Mammary epithelial cell (primary cell): ENCODE data around the gene THRB.

Experiments
- EZH2 ChIP-seq: IDR thresholded peaks from 2 replicates; pipeline ENCODE4 v1.6.1; 2012; ENCODE audit warnings: low read length, inconsistent platforms, borderline replicate concordance
- TF ChIP-seq, protein P1 (sequence below), 2 donors: IDR thresholded peaks in 1 of 2; conservative IDR thresholded peaks in 1 of 2; 2 replicates each; pipeline ENCODE4 v1.5.1; 2011 to 2012; ENCODE audit warnings: inconsistent platforms in 2 of 2, low read length in 2 of 2, mild to moderate bottlenecking in 2 of 2, control low read depth in 1 of 2, low read depth in 1 of 2; ENCODE audit not compliant: insufficient read depth in 1 of 2; ENCODE audit errors: extremely low read depth in 1 of 2

DNA sequence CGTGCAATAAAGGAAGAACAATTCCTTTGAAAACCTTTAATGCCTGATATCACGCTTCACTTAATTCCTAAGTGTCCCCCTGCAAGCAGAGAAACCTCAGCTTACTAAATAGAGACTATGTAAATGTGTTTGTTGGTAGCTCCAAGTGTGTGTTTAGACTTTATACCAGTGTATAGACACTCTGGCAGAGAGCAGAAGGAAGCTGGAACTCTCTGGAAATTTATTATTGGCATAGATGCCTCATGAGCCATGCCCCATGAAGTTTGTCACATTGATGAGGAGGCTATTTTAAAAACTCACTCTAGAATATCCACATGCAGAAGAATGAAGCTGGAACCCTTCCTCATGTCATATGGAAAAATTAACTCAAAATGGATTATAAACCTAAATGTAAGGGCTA, 99.9 kb downstream of the THRB start:
- no peak for TF ChIP-seq EZH2
- TF ChIP-seq, protein P1, sequence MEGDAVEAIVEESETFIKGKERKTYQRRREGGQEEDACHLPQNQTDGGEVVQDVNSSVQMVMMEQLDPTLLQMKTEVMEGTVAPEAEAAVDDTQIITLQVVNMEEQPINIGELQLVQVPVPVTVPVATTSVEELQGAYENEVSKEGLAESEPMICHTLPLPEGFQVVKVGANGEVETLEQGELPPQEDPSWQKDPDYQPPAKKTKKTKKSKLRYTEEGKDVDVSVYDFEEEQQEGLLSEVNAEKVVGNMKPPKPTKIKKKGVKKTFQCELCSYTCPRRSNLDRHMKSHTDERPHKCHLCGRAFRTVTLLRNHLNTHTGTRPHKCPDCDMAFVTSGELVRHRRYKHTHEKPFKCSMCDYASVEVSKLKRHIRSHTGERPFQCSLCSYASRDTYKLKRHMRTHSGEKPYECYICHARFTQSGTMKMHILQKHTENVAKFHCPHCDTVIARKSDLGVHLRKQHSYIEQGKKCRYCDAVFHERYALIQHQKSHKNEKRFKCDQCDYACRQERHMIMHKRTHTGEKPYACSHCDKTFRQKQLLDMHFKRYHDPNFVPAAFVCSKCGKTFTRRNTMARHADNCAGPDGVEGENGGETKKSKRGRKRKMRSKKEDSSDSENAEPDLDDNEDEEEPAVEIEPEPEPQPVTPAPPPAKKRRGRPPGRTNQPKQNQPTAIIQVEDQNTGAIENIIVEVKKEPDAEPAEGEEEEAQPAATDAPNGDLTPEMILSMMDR (conservative IDR thresholded peaks at IDR 0.05 in 1 of 2, IDR thresholded peaks at IDR 0.05 in 1 of 2; ENCODE audit: extremely low read depth in 1 of 2, insufficient read depth in 1 of 2, low read depth in 1 of 2, low read length in 2 of 2), result no peak
